HCT116 (cell line): ENCODE measurements around the gene BDKRB1. TPM values are rescaled to one million over a fixed set of nuclear protein-coding genes. Genes with fewer than 3 reads are reported as not detected.

Experiments
- ATAC-seq: fragments of 200-7000 bp; cut with Tn5 transposase; 2 replicates; pipeline ENCODE4 v1.9.1; 2020; ENCODE audit warnings: mild to moderate bottlenecking, moderate library complexity
- BruUV-seq: library from RNA; stranded (reverse); fragments of 400-500 nt; replicated peaks from 2 replicates; lab custom pipeline; 2021; lab: Mats Ljungman, UMichigan
- CTCF ChIA-PET: fragments of 300-600 bp; sonication (Branson Sonifier 250); formaldehyde crosslinking; loops from one replicate; lab custom pipeline; 2021; ENCODE audit warnings: antibody characterized with exemption; lab: Charles Lee
- POLR2A ChIA-PET: fragments of 300-600, 350-600 bp; sonication (Branson Sonifier 250); formaldehyde crosslinking; loops from one replicate; lab custom pipeline; 2021; ENCODE audit warnings: antibody characterized with exemption; lab: Charles Lee
- RAD21 ChIA-PET, 2 experiments: fragments of 300-600 bp; sonication (Branson Sonifier 250); formaldehyde crosslinking; loops; one replicate each; lab custom pipeline; 2023; ENCODE audit warnings: low total read pairs in 2 of 2; ENCODE audit not compliant: uncharacterized antibody in 2 of 2, unreplicated experiment in 2 of 2, low non-redundant PET in 1 of 2; lab: Charles Lee
- DNase-seq: peaks from one replicate; pipeline ENCODE4 v3.0.0-alpha.2; 2010; ENCODE audit warnings: low read depth, low spot score
- H2AFZ ChIP-seq: fragments of 200-600 bp; shearing (Covaris generic), sonication (generic); 2 replicates; pipeline ENCODE4 v1.6.1; 2017; ENCODE audit warnings: low read depth, mixed run types, mixed read lengths, antibody characterized with exemption, low read length; ENCODE audit not compliant: poor library complexity, severe bottlenecking
- H3K27ac ChIP-seq: 2 replicates; pipeline ENCODE4 v1.5.1; 2012; ENCODE audit warnings: low read depth, low read length
- H3K27me3 ChIP-seq: fragments of 200-600 bp; sonication (generic); 2 replicates; pipeline ENCODE4 v1.6.1; 2016; ENCODE audit warnings: mixed run types, low read length, mixed read lengths; ENCODE audit not compliant: insufficient read depth
- H3K36me3 ChIP-seq, 2 experiments: fragments of 200-500 bp in 1 of 2; fragments of 200-600 bp in 1 of 2; sonication (Bioruptor generic) in 1 of 2; sonication (generic) in 1 of 2; 2 replicates each; pipeline versions ENCODE4 v1.5.1 to v1.6.1; 2014 to 2016; ENCODE audit warnings: low read length in 2 of 2, inconsistent platforms in 1 of 2, mixed read lengths in 1 of 2, mixed run types in 1 of 2; ENCODE audit not compliant: insufficient read depth in 2 of 2, control insufficient read depth in 1 of 2
- H3K4me1 ChIP-seq, 2 experiments: fragments of 200-600 bp in 1 of 2; sonication (generic) in 1 of 2; 2 replicates each; pipeline versions ENCODE4 v1.5.1 to v1.6.1; 2012 to 2017; ENCODE audit warnings: low read length in 2 of 2, inconsistent platforms in 1 of 2, mild to moderate bottlenecking in 1 of 2, mixed read lengths in 1 of 2, mixed run types in 1 of 2, moderate library complexity in 1 of 2; ENCODE audit not compliant: insufficient read depth in 2 of 2, control insufficient read depth in 1 of 2
- H3K4me2 ChIP-seq: fragments of 200-600 bp; sonication (generic); 2 replicates; pipeline ENCODE4 v1.6.1; 2017; ENCODE audit warnings: mixed run types, low read length, mixed read lengths
- H3K4me3 ChIP-seq, 2 experiments: fragments of 200-600 bp in 1 of 2; sonication (generic) in 1 of 2; replicated peaks in 1 of 2; 2 replicates each; pipeline ENCODE4 v1.5.1; 2011 to 2016; ENCODE audit warnings: low read length in 2 of 2, control low read depth in 1 of 2, low read depth in 1 of 2, mild to moderate bottlenecking in 1 of 2, mixed read lengths in 1 of 2, mixed run types in 1 of 2
- H3K79me2 ChIP-seq: fragments of 200-600 bp; sonication (generic); 2 replicates; pipeline ENCODE4 v1.6.1; 2017; ENCODE audit warnings: mild to moderate bottlenecking, mixed run types, low read length, moderate library complexity, mixed read lengths; ENCODE audit not compliant: insufficient read depth
- H3K9ac ChIP-seq: fragments of 200-600 bp; sonication (generic); 2 replicates; pipeline ENCODE4 v1.6.1; 2016; ENCODE audit warnings: low read length, mixed read lengths
- H3K9me2 ChIP-seq: fragments of 200-600 bp; sonication (generic), shearing (Covaris generic); 2 replicates; pipeline ENCODE4 v1.6.1; 2017; ENCODE audit warnings: mixed run types, mild to moderate bottlenecking, moderate library complexity; ENCODE audit not compliant: insufficient read depth
- H3K9me3 ChIP-seq, 2 experiments: fragments of 200-500 bp in 1 of 2; fragments of 200-600 bp in 1 of 2; sonication (Bioruptor generic) in 1 of 2; sonication (generic) in 1 of 2; 2 replicates each; pipeline ENCODE4 v1.6.1; 2014 to 2017; ENCODE audit warnings: low read length in 2 of 2, mixed read lengths in 2 of 2, inconsistent platforms in 1 of 2, low read depth in 1 of 2, mild to moderate bottlenecking in 1 of 2, mixed run types in 1 of 2, moderate library complexity in 1 of 2; ENCODE audit not compliant: control insufficient read depth in 1 of 2, insufficient read depth in 1 of 2
- H4K20me1 ChIP-seq: fragments of 200-600 bp; sonication (generic), shearing (Covaris generic); 2 replicates; pipeline ENCODE4 v1.6.1; 2017; ENCODE audit warnings: mixed run types, mild to moderate bottlenecking, moderate library complexity; ENCODE audit not compliant: insufficient read depth
- EGR1 ChIP-seq: IDR thresholded peaks from 2 replicates; pipeline ENCODE4 v1.6.1; 2012; ENCODE audit warnings: low read depth
- EZH2 ChIP-seq: fragments of 200-600 bp; sonication (generic); IDR thresholded peaks from 2 replicates; pipeline ENCODE4 v1.6.1; 2017; ENCODE audit warnings: antibody characterized with exemption, mixed run types
- EZH2phosphoT487 ChIP-seq: fragments of 200-600 bp; IDR thresholded peaks from 2 replicates; pipeline ENCODE4 v1.6.1; 2018; ENCODE audit warnings: antibody characterized with exemption, borderline replicate concordance
- FOSL1 ChIP-seq: IDR thresholded peaks from 2 replicates; pipeline ENCODE4 v1.6.1; 2012; ENCODE audit warnings: low read depth
- JUND ChIP-seq: IDR thresholded peaks from 2 replicates; pipeline ENCODE4 v1.6.1; 2012
- MAX ChIP-seq: IDR thresholded peaks from 2 replicates; pipeline ENCODE4 v1.6.1; 2012
- POLR2A ChIP-seq: IDR thresholded peaks from 2 replicates; pipeline ENCODE4 v1.7.0; 2011; ENCODE audit warnings: borderline replicate concordance; ENCODE audit not compliant: insufficient read depth, insufficient read length; ENCODE audit errors: extremely low read depth
- POLR2AphosphoS5 ChIP-seq: IDR thresholded peaks from 2 replicates; pipeline ENCODE4 v1.6.1; 2011; ENCODE audit warnings: mild to moderate bottlenecking, low read depth, low read length, moderate library complexity
- RAD21 ChIP-seq: IDR thresholded peaks from 2 replicates; pipeline ENCODE4 v1.6.1; 2012; ENCODE audit warnings: low read depth, mild to moderate bottlenecking
- SIN3A ChIP-seq: IDR thresholded peaks from 2 replicates; pipeline ENCODE4 v1.6.1; 2012; ENCODE audit warnings: low read depth
- SP1 ChIP-seq: IDR thresholded peaks from 2 replicates; pipeline ENCODE4 v1.6.1; 2012; ENCODE audit warnings: low read depth
- SRF ChIP-seq: IDR thresholded peaks from 2 replicates; pipeline ENCODE4 v1.6.1; 2012; ENCODE audit warnings: low read depth
- TCF7L2 ChIP-seq: IDR thresholded peaks from 2 replicates; pipeline ENCODE4 v1.7.0; 2011; ENCODE audit warnings: borderline replicate concordance, inconsistent platforms; ENCODE audit not compliant: insufficient read depth, insufficient read length; ENCODE audit errors: extremely low read depth
- ZFX ChIP-seq: fragments of 450-650 bp; IDR thresholded peaks from 2 replicates; pipeline ENCODE4 v1.6.1; 2017
- ZNF274 ChIP-seq: fragments of 200-500 bp; sonication (Bioruptor generic); IDR thresholded peaks from 2 replicates; pipeline ENCODE4 v1.6.1; 2014; ENCODE audit warnings: mild to moderate bottlenecking, low read depth, low read length, inconsistent platforms
- intact Hi-C: fragments of 100-400 bp; cut with micrococcal nuclease; formaldehyde crosslinking; loops from 2 replicates; pipeline ENCODE4 v1.10.0; 2022
- total RNA-seq: library from RNA; stranded (reverse); gene quantifications from one replicate; pipeline ENCODE4 v1.2.1, GENCODE V29; 2021; ENCODE audit not compliant: unreplicated experiment

The BDKRB1 gene
- total RNA-seq, 1 experiment from 2014 or later: not detected

DNA sequence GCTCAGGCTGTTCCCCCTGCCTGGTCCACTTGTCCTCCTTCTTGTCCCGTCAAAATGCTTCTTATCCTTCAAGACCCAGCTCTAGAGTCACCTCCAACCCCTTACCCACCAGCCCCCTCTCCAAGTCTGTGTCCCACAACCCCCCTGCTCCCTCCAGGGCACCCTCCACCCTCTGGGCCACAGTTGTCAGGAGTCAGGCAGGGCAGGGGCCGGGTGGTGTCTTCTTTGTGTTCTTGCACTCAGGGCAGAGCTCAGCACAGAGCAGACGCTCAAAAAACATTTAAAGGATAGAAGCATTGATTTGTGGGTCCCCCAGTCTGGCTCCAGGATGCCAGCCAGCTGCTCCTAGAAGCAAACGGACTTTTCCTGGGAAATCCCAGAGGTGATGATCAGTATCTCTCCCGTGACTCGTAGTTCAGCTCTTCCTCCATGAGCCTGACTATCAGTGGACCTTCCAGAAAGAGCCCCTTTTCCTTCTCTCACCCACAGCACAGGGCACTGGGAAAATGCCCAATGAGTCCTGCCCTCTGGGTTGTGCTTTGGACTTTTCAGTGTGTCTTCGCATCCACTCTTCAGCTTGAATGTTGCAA lies 17.2 kb upstream of the BDKRB1 start:
- no peak for TF ChIP-seq SP1
- TF ChIP-seq POLR2A: no peak
- no peak for TF ChIP-seq POLR2AphosphoS5
- TF ChIP-seq ZNF274: no peak
- no peak for TF ChIP-seq EGR1
- no peak for TF ChIP-seq SIN3A
- no peak for TF ChIP-seq RAD21
- no peak for TF ChIP-seq ZFX
- TF ChIP-seq EZH2: no peak
- TF ChIP-seq SRF: no peak
- TF ChIP-seq TCF7L2: no peak
- TF ChIP-seq MAX: no peak
- TF ChIP-seq FOSL1: no peak
- no peak for TF ChIP-seq JUND
- TF ChIP-seq EZH2phosphoT487: no peak
- H3K4me1 ChIP-seq: no peaks in the 10 kb centered on the region
- intact Hi-C loops: no loop called here
- no peak overlapping the region for H2AFZ ChIP-seq
- H3K79me2 ChIP-seq: no peaks in the 10 kb centered on the region
- no peaks in the 10 kb centered on the region for H4K20me1 ChIP-seq
- H3K4me3 ChIP-seq: no peak overlapping the region
- H3K27ac ChIP-seq: no peak overlapping the region
- no peak overlapping the region for H3K9ac ChIP-seq
- no peaks in the 10 kb centered on the region for H3K9me2 ChIP-seq
- ATAC-seq (no peak), DNase-seq (no peak)
- POLR2A ChIA-PET: no interaction called here
- no peaks in the 10 kb centered on the region; the same call in 1 of the 2 replicates for H3K27me3 ChIP-seq
- no peaks in the 10 kb centered on the region for H3K36me3 ChIP-seq
- H3K4me2 ChIP-seq: no peak overlapping the region
- BruUV-seq: no TSS peak
- CTCF ChIA-PET: no interaction called here
- RAD21 ChIA-PET: no interaction called here
- no peaks in the 10 kb centered on the region for H3K9me3 ChIP-seq
